H1 (cell line): Measurements from ENCODE around the gene VASH1. TPM values are rescaled to one million over a fixed set of nuclear protein-coding genes. Genes with fewer than 3 reads are reported as not detected.
A peak's percentile ranks its signal among the peaks of the same experiment; 100 is the strongest.

Source experiments
- CTCF ChIA-PET: fragments of 300-600 bp; sonication (Branson Sonifier 250); formaldehyde crosslinking; loops from one replicate; lab custom pipeline; 2021; ENCODE audit not compliant: partially characterized antibody; lab: Charles Lee
- POLR2A ChIA-PET: fragments of 300-600 bp; sonication (Branson Sonifier 250); formaldehyde crosslinking; loops from one replicate; lab custom pipeline; 2021; ENCODE audit warnings: inconsistent platforms; ENCODE audit not compliant: partially characterized antibody; lab: Charles Lee
- DNase-seq, 2 experiments: peaks; one replicate each; pipeline versions ENCODE4 v3.0.0 to v3.0.0-alpha.2; 2010 to 2022; ENCODE audit warnings: low spot score in 2 of 2, low read depth in 1 of 2, mixed read lengths in 1 of 2
- FAIRE-seq: peaks from 2 replicates; lab custom pipeline; 2011; peaks lifted over from hg19 to GRCh38; lab: Jason Lieb, UNC
- H2AFZ ChIP-seq: 2 replicates; pipeline ENCODE4 v1.8.1; 2012; ENCODE audit warnings: low read length, inconsistent platforms
- H2AK5ac ChIP-seq: 2 replicates; pipeline ENCODE4 v1.6.1; 2013; ENCODE audit warnings: low read depth, low read length
- H2BK120ac ChIP-seq: replicated peaks from 2 replicates; pipeline ENCODE3; 2013; ENCODE audit warnings: low read depth, low read length, inconsistent platforms
- H2BK12ac ChIP-seq: 2 replicates; pipeline ENCODE4 v1.6.1; 2013; ENCODE audit warnings: low read depth, low read length
- H2BK15ac ChIP-seq: 2 replicates; pipeline ENCODE4 v1.6.1; 2013; ENCODE audit warnings: low read length
- H2BK20ac ChIP-seq: 2 replicates; pipeline ENCODE4 v1.6.1; 2013; ENCODE audit warnings: low read length
- H2BK5ac ChIP-seq: 2 replicates; pipeline ENCODE4 v1.6.1; 2013; ENCODE audit warnings: low read depth, low read length
- H3K14ac ChIP-seq: 2 replicates; pipeline ENCODE4 v1.6.1; 2013; ENCODE audit warnings: inconsistent platforms; ENCODE audit not compliant: insufficient read length
- H3K18ac ChIP-seq: 2 replicates; pipeline ENCODE4 v1.6.1; 2013; ENCODE audit warnings: low read length; ENCODE audit errors: extremely low read depth
- H3K23ac ChIP-seq: 2 replicates; pipeline ENCODE4 v1.6.1; 2013; ENCODE audit warnings: inconsistent platforms; ENCODE audit not compliant: insufficient read length
- H3K23me2 ChIP-seq: 2 replicates; pipeline ENCODE4 v1.6.1; 2013; ENCODE audit warnings: low read depth, low read length
- H3K27ac ChIP-seq: 2 replicates; pipeline ENCODE4 v1.6.1; 2011; ENCODE audit warnings: low read depth, low read length, inconsistent platforms
- H3K27me3 ChIP-seq, 4 experiments: replicated peaks in 1 of 4; 1 replicate in 1 of 4; 2 replicates in 3 of 4; pipeline versions ENCODE4 v1.6.1 to v1.8.1; 2011 to 2013; ENCODE audit warnings: low read length in 3 of 4, mild to moderate bottlenecking in 3 of 4, inconsistent platforms in 2 of 4, mixed read lengths in 2 of 4, moderate library complexity in 1 of 4; ENCODE audit not compliant: control insufficient read depth in 3 of 4, insufficient read depth in 3 of 4; ENCODE audit errors: extremely low read depth in 1 of 4
- H3K36me3 ChIP-seq, 4 experiments: 2 replicates each; pipeline versions ENCODE4 v1.6.1 to v1.8.1; 2011 to 2013; ENCODE audit warnings: mild to moderate bottlenecking in 4 of 4, low read length in 3 of 4, moderate library complexity in 2 of 4, control low read depth in 1 of 4, inconsistent platforms in 1 of 4; ENCODE audit not compliant: insufficient read depth in 4 of 4, control insufficient read depth in 2 of 4
- H3K4ac ChIP-seq: replicated peaks from 2 replicates; pipeline ENCODE3; 2013; ENCODE audit warnings: low read length, low read depth, mixed read lengths, inconsistent platforms; ENCODE audit not compliant: insufficient read length
- H3K4me1 ChIP-seq, 4 experiments: replicated peaks in 1 of 4; 1 replicate in 1 of 4; 2 replicates in 3 of 4; pipeline versions ENCODE4 v1.6.1 to v1.8.1; 2011 to 2013; ENCODE audit warnings: low read length in 3 of 4, inconsistent platforms in 2 of 4, mixed read lengths in 1 of 4; ENCODE audit not compliant: insufficient read depth in 4 of 4, control insufficient read depth in 3 of 4
- H3K4me2 ChIP-seq, 2 experiments: 2 replicates each; pipeline versions ENCODE4 v1.6.1 to v1.8.1; 2011 to 2013; ENCODE audit warnings: low read depth in 2 of 2, low read length in 2 of 2, control low read depth in 1 of 2, inconsistent platforms in 1 of 2, mild to moderate bottlenecking in 1 of 2; ENCODE audit not compliant: insufficient read depth in 1 of 2
- H3K4me3 ChIP-seq, 4 experiments: fragments of 200-600, 300-600 bp in 1 of 4; sonication (generic), shearing (Covaris generic), sonication (Bioruptor Twin) in 1 of 4; 2 replicates each; pipeline versions ENCODE4 v1.5.1 to v1.8.1; 2011 to 2016; ENCODE audit warnings: low read length in 4 of 4, low read depth in 3 of 4, control low read depth in 2 of 4, inconsistent platforms in 2 of 4, mild to moderate bottlenecking in 2 of 4, mixed read lengths in 1 of 4, moderate library complexity in 1 of 4; ENCODE audit not compliant: insufficient read depth in 2 of 4; ENCODE audit errors: extremely low read depth in 1 of 4
- H3K56ac ChIP-seq: replicated peaks from 2 replicates; pipeline ENCODE3; 2013; ENCODE audit warnings: low read depth, mild to moderate bottlenecking, mixed read lengths, low read length, inconsistent platforms; ENCODE audit not compliant: insufficient read length
- H3K79me1 ChIP-seq: 2 replicates; pipeline ENCODE4 v1.6.1; 2013; ENCODE audit warnings: low read depth, low read length, control low read depth
- H3K79me2 ChIP-seq, 2 experiments: 2 replicates each; pipeline versions ENCODE4 v1.6.1 to v1.8.1; 2012 to 2013; ENCODE audit warnings: low read length in 2 of 2, mild to moderate bottlenecking in 2 of 2, inconsistent platforms in 1 of 2; ENCODE audit not compliant: insufficient read depth in 2 of 2, control insufficient read depth in 1 of 2
- H3K9ac ChIP-seq, 4 experiments: replicated peaks in 1 of 4; 1 replicate in 1 of 4; 2 replicates in 3 of 4; pipeline versions ENCODE4 v1.6.1 to v1.8.1; 2011 to 2013; ENCODE audit warnings: low read depth in 3 of 4, low read length in 3 of 4, control low read depth in 2 of 4, mild to moderate bottlenecking in 2 of 4, moderate library complexity in 2 of 4, inconsistent platforms in 1 of 4; ENCODE audit errors: extremely low read depth in 1 of 4
- H3K9me3 ChIP-seq, 2 experiments: 2 replicates each; pipeline versions ENCODE4 v1.6.1 to v1.8.1; 2012 to 2013; ENCODE audit warnings: mild to moderate bottlenecking in 2 of 2, moderate library complexity in 2 of 2, control low read depth in 1 of 2, inconsistent platforms in 1 of 2, low read depth in 1 of 2, low read length in 1 of 2, mixed read lengths in 1 of 2; ENCODE audit not compliant: insufficient read depth in 2 of 2
- H4K20me1 ChIP-seq, 2 experiments: replicated peaks in 1 of 2; 2 replicates each; pipeline versions ENCODE3 to v1.8.1; 2011 to 2013; ENCODE audit warnings: inconsistent platforms in 2 of 2, low read length in 2 of 2, mild to moderate bottlenecking in 1 of 2; ENCODE audit not compliant: insufficient read depth in 2 of 2, control insufficient read depth in 1 of 2
- H4K5ac ChIP-seq: 2 replicates; pipeline ENCODE4 v1.6.1; 2013; ENCODE audit warnings: low read length, low read depth, mixed read lengths, inconsistent platforms; ENCODE audit not compliant: insufficient read length
- H4K8ac ChIP-seq: 2 replicates; pipeline ENCODE4 v1.8.0; 2013; ENCODE audit warnings: mild to moderate bottlenecking, moderate library complexity, low read length, inconsistent platforms; ENCODE audit not compliant: insufficient read depth; ENCODE audit errors: extremely low read depth
- H4K91ac ChIP-seq: replicated peaks from 2 replicates; pipeline ENCODE3; 2013; ENCODE audit warnings: low read length, mixed read lengths, inconsistent platforms; ENCODE audit not compliant: insufficient read length
- CEBPB ChIP-seq: IDR thresholded peaks from 2 replicates; pipeline ENCODE4 v1.6.1; 2012; ENCODE audit warnings: low read depth, low read length
- HDAC2 ChIP-seq, 2 experiments: fragments of 300-600 bp in 1 of 2; sonication (generic) in 1 of 2; IDR thresholded peaks; 2 replicates each; pipeline ENCODE4 v1.6.1; 2011 to 2012; ENCODE audit warnings: low read depth in 2 of 2, low read length in 2 of 2, mild to moderate bottlenecking in 2 of 2, moderate library complexity in 2 of 2, borderline replicate concordance in 1 of 2, inconsistent platforms in 1 of 2
- TAF1 ChIP-seq: IDR thresholded peaks from 2 replicates; pipeline ENCODE4 v1.6.1; 2011; ENCODE audit warnings: mild to moderate bottlenecking, low read depth, low read length
- WGBS, 2 experiments: shearing (Covaris generic) in 1 of 2; methylation state at CpG; one replicate each; pipeline versions ENCODE4 v1.1.6 to v1.1.7; 2013 to 2015; ENCODE audit warnings: low lambda C conversion rate in 2 of 2, mixed read lengths in 2 of 2, inconsistent platforms in 1 of 2, low coverage in 1 of 2, missing lambda C conversion rate in 1 of 2; ENCODE audit not compliant: insufficient replicate concordance in 2 of 2, insufficient coverage in 1 of 2, insufficient read length in 1 of 2; ENCODE audit errors: extremely low coverage in 1 of 2, missing lambda C conversion rate in 1 of 2; 5-methylcytosine and 5-hydroxymethylcytosine counted together
- polyA plus RNA-seq, 7 experiments: library from polyadenylated mRNA; depleted of rRNA in 3 of 7; stranded (reverse) in 5 of 7; unstranded in 2 of 7; fragments of >200 nt in 5 of 7; fragments of 200-250 nt in 2 of 7; gene quantifications; 1 replicate in 5 of 7; 2 replicates in 1 of 7; 4 replicates in 1 of 7; pipeline versions ENCODE4 v1.2.1 to v1.2.3, GENCODE V29; 2011 to 2013; ENCODE audit warnings: missing spikeins in 2 of 7, mixed read lengths in 2 of 7
- total RNA-seq: library from RNA; stranded (reverse); fragmentation: NEBNext Ultra II Directional; extraction: Animal tissue kit (Norgen Biotek cat#: 25700); gene quantifications from 2 replicates; pipeline ENCODE4 v1.2.1, GENCODE V29; 2021
- TF ChIP-seq, protein P1 (sequence below): IDR thresholded peaks from 2 replicates; pipeline ENCODE4 v1.6.1; 2011; ENCODE audit warnings: low read depth, mild to moderate bottlenecking, low read length; ENCODE audit not compliant: insufficient read depth

The VASH1 gene
- total and polyA plus RNA-seq, 2 of the 8 experiments (the other 6 are each of a cell fraction or from before 2014, with no cell fraction given): 3.1 to 6.4 TPM

DNA sequence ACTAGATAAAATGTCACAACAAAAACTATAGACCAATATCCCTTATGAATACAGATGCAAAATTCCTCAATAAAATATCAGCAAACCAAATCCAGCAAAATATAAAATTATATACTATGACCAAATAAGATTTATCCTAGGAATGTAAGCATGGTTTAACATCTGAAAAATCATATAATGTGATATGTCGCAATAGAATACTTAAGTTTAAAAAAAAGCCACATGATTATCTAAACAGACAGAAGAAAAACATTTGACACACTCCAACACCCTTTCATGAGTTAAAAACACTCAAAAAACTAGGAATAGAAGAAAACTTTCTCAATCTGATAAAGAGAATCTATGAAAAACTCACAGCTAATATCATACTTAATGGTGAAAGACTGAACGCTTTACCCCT lies 31.2 kb downstream of the VASH1 start:
- no peaks in the 10 kb centered on the region for H3K79me1 ChIP-seq
- no peaks in the 10 kb centered on the region for H3K23me2 ChIP-seq
- no peak overlapping the region for H3K23ac ChIP-seq
- H2BK5ac ChIP-seq: no peak overlapping the region
- H2BK12ac ChIP-seq: no peak overlapping the region
- no peak overlapping the region for H4K91ac ChIP-seq
- FAIRE-seq (no peak), DNase-seq (no peak)
- H2BK15ac ChIP-seq: no peak overlapping the region
- H3K56ac ChIP-seq: no peak overlapping the region
- no peak overlapping the region for H3K14ac ChIP-seq
- H3K4me2 ChIP-seq: no peak overlapping the region
- H3K36me3 ChIP-seq: peaks cover 4 to 31% (median 19%) of the 10 kb centered on the region in 4 experiments; a peak in 7 of 8 replicates
- 92% methylated on average over 2 of the region's 2 CpGs; no CpG with 5 or more reads in 1 of the 2 experiments for WGBS, 2 experiments
- no peak overlapping the region for H3K4me3 ChIP-seq
- ChIA-PET CTCF (no interaction called here), POLR2A (no interaction called here)
- H3K18ac ChIP-seq: no peak overlapping the region
- H2BK20ac ChIP-seq: no peak overlapping the region
- no peaks in the 10 kb centered on the region for H3K9me3 ChIP-seq
- H3K79me2 ChIP-seq: no peaks in the 10 kb centered on the region
- H4K20me1 ChIP-seq: no peaks in the 10 kb centered on the region
- no peak overlapping the region for H3K9ac ChIP-seq
- no peak overlapping the region for H4K8ac ChIP-seq
- no peak overlapping the region for H2AK5ac ChIP-seq
- no peak overlapping the region for H4K5ac ChIP-seq
- H3K27ac ChIP-seq: no peak overlapping the region
- H3K27me3 ChIP-seq: no peaks in the 10 kb centered on the region
- no peak overlapping the region for H3K4ac ChIP-seq
- no peaks in the 10 kb centered on the region for H3K4me1 ChIP-seq
- H2BK120ac ChIP-seq: no peak overlapping the region
- no peak overlapping the region for H2AFZ ChIP-seq
- TF ChIP-seq CEBPB (peak; percentile 76; the same call in 1 of the 2 replicates), HDAC2 (IDR thresholded peaks at IDR 0.05; ENCODE audit: borderline replicate concordance in 1 of 2, low read depth in 2 of 2, low read length in 2 of 2) (no peak), TAF1 (no peak)
- TF ChIP-seq, protein P1, sequence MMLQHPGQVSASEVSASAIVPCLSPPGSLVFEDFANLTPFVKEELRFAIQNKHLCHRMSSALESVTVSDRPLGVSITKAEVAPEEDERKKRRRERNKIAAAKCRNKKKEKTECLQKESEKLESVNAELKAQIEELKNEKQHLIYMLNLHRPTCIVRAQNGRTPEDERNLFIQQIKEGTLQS: no peak
